Erythroblast (primary cell): ENCODE measurements around the gene CHRM2.

Experiments used
- DNase-seq, 2 experiments: peaks; one replicate each; lab custom pipeline; 2025; lab: John Stamatoyannopoulos, UW
- GATA1 ChIP-seq: IDR thresholded peaks from 2 replicates; pipeline ENCODE4 v1.6.1; 2011; ENCODE audit warnings: low read depth, mild to moderate bottlenecking, control low read depth, low read length, moderate library complexity
- POLR2A ChIP-seq: IDR thresholded peaks from 2 replicates; pipeline ENCODE4 v1.6.1; 2011; ENCODE audit warnings: mild to moderate bottlenecking, low read length

The CHRM2 gene

DNA sequence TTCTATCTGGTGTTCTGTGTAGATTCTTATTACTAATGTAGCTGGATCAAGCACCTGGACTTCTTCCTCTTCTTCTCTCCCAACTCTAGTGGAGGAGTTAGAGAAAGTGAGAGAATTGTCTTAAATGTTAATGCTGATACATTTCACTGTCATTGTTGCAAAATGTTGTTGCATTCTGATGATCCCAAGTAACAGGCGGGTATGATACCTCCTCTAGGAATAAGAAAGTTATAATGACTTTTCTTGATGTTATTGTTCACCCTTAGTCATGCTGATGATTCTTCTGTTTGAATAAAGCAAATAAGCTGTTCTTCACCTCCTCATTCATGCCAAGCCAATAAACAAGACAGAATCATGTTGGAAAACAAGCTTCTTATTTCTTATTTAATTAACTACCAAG lies 9.1 kb downstream of the CHRM2 start:
- no peak for DNase-seq

DNA sequence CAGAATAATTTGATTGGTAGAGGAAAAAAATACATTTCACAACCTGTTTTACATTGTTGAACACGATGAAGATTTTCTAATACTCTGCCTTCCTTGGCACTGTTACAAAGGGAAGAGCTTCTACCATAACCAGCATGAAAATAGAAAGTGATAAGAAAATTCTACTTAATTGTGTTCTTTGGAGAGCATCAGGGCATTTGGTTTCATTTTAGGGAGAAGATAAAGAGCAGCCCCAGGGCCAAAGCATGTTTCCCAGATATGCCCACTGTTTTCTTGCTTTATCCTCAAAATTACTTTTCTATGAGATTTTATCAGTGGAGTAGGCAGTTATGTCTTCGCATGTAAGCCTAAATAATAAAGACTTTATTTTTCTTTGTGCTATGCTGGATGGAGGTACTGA lies 9.5 kb downstream of the CHRM2 start:
- no peak for DNase-seq
- TF ChIP-seq POLR2A = no peak
- no peak for TF ChIP-seq GATA1

More for the DNA sequence above, 9.1 kb downstream of the CHRM2 start:
- TF ChIP-seq GATA1 = no peak
- TF ChIP-seq POLR2A = no peak

DNA sequence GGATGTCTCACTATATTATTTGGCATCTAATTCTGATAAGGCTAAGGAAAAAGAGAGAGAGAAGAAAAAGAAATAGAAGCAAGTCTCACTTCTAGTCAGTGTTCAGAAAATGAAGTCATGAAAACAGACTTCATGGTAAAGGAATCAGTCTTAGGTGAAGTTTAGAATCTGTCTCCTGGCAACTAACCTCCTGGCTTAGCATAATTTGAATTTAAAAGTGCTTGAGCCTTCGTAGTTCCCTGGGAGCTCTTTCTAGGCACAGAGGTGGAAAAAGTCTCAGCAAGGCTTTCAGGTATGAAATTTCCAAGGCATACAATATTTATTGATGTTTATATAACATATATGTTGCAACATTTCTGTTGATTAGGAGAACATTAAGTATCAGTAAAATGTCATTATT lies 10.4 kb downstream of the CHRM2 start:
- DNase-seq = no peak
- no peak for TF ChIP-seq POLR2A

DNA sequence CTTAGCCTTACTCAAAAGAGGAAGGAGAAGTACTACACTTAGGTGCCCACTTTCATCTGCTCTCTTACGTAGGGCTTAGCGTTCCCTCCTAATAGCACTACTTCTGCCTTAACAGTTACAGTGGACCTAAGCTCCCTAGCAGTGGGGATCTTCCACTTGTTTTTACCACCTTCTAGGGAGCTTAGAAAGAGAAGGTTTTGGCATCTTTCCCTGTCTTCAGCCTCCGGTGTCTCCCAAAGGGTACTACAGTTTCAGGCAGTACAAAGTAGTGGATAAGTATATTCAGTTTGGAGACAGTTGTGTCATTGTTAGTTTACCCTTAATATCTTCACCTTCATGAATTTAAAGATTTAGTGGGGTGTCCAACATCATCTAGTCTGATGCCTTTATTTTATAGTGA lies 14.6 kb downstream of the CHRM2 start:
- no peak for TF ChIP-seq GATA1
- TF ChIP-seq POLR2A = no peak
- DNase-seq = no peak

DNA sequence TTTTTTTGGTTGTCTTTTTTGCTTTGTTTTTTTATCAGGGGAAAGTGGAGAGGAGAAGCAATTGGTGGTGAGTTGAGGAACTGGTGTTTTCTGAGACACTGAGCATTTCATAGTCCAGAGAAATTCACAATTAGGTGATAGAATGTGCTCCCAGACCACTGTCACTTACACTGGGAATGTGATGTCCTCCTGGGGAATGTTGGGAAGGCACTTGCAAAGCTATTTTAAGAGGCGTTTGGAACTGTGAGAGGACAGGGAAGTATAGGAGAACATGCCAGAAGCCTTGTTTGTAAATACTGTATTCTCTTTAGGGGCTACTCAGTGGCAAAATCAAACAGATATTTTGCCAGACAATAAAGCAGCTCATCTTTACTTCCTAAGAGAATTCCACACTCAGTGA lies 16.0 kb downstream of the CHRM2 start:
- TF ChIP-seq GATA1 = no peak
- no peak for TF ChIP-seq POLR2A
- DNase-seq = no peak

DNA sequence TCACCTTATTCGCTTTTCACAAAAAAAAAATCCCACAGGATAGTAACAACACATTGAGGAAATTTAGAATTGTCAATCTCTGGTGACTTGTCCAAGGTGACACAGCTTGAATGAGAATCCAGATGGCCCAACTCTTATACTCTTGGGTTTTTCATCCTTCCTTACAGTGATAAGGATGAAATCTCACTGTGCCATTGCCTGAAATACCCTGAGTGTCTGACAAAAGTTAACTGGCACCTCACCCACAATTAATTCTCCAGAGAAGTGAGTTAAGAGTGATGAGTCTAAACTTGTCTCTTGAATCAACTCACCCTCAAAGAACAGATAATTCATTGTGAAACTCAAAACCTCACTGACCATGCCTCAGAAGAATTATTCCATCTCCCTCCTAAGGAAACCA lies 18.9 kb downstream of the CHRM2 start:
- DNase-seq = no peak
- TF ChIP-seq POLR2A (no peak), GATA1 (no peak)

DNA sequence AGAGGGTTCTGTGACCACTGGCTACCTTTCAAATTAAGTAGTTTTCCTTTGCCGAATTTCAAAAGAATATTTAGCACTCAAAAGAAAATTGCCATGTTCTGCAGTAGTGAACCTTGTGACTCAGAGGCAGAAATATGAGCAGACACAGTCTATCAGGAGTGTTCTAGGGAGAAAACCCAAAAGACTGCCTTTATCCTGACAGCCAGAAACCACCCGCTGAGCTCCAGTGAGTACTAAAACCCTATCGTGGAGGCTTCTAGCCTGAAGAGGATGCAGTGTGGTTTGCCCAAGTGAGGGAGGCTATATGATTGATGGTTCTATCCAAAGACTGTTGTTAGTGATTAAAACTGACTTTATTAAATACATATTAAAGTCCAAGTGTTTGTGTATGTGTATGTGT lies 21.9 kb downstream of the CHRM2 start:
- TF ChIP-seq GATA1 (no peak), POLR2A (no peak)
- no peak for DNase-seq

DNA sequence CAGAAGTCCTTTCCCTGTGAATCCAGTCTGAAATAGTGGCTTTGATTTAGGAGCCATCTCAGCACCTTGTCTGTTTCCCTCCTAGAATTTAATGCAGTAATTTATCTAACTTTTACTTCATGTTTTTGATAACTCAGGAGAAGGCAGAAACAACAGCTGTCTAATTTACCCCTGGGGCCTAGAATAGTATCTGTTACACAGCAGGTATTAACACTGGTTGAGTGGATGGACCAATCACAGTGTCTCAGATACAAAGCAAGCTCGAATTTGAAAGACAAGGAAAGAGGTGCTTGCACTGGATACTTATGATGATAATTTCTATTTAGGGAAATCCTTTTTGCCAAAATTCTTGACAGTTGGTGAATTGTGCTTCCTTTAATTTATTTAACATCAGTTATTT lies 23.4 kb downstream of the CHRM2 start:
- TF ChIP-seq POLR2A (no peak), GATA1 (no peak)
- DNase-seq = no peak

DNA sequence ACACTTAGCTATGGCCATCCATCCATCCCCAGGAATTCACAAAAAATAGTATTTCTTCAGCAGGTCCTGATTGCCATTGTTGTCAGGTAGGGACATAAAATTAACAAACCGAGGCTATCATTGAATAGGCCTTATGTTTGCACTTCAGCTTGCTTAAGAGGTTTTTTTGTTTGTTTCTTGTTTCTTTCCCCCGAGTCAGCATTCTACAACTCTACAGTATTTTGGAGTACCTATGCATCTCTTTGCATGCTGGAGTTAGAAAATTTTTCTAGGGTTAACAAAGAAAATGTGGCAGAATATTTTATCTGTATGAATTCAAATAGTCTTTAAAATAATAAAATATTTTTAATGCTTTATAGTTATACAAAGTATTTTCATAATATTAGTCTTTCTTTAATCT lies 26.3 kb downstream of the CHRM2 start:
- no peak for TF ChIP-seq POLR2A
- TF ChIP-seq GATA1 = no peak
- DNase-seq = no peak

DNA sequence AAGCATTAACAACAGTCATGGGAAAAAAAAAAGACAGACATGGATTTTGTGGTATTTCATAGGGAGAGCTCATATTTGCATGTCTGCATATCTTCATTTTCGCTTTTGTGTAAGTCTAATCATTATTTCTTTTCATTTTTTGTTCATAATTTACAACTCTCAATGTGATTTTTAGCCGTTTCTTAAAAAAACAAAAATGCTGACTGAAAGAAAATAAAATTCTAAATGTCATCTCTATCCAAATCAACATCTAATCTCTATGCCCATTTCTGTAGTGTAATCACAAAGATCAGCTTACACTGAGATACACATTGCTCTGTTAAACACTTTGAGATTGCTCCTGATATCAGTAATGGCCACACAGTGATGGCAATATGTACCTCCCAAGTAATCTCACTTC lies 29.2 kb downstream of the CHRM2 start:
- no peak for DNase-seq
- TF ChIP-seq POLR2A (no peak), GATA1 (no peak)

DNA sequence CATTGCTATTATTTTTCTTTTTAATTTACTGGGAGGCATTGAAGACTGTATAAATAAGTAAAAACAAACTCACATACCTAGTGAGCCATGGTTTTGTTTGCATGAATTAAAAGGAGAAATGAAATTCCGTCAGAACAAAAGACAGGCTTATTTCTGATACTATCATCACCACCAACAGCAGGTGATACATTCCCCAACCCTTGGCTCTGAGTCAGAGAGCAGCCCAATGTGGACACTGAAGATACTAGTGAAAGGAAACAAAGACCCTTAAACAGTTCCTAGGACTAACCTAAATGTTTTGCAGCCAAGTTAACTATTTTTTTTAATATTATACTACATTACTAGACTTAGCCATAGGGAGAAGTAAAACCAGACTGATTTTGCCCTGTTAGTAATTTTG lies 31.6 kb downstream of the CHRM2 start:
- no peak for TF ChIP-seq GATA1
- TF ChIP-seq POLR2A = no peak

DNA sequence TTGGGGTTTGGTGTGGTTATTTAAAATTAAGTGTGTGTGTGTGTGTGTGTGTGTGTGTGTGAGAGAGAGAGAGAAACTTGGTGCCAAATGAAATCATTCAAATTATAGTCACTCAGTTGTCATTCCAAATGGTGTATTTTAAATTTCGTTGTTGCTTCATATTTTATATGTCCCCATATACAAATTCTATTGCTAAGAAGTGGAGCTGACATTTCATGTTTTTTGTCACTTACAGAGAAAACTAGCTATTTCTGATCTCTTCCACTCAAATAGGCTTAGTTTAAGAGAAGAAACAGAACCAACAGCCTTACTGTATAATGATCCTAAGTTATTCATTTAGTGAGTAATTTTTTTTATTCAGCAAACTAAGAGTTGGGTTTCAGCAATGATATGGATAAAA lies 42.3 kb downstream of the CHRM2 start:
- DNase-seq = no peak
- TF ChIP-seq POLR2A = no peak
- TF ChIP-seq GATA1 = no peak

More for the DNA sequence above, 31.6 kb downstream of the CHRM2 start:
- DNase-seq = no peak

DNA sequence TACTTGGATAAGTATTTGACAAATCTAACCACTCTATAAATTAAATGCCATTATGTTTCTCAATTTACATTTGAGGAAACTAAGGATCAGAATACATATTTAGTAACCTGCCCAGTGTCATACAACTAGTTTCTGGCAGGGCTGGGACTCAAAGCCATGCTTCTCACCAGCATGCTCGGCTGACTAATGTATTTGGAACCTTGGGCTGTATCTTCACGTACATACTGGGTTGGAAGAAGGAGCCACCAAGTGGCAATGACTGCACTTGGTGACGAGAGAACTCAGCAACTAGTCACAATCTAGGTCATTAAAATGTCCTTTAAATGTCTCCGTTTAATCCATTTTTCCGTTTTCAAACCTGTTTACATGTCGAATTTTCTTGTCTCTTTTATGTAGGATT lies 42.9 kb downstream of the CHRM2 start:
- DNase-seq = no peak
- no peak for TF ChIP-seq GATA1
- TF ChIP-seq POLR2A = no peak

DNA sequence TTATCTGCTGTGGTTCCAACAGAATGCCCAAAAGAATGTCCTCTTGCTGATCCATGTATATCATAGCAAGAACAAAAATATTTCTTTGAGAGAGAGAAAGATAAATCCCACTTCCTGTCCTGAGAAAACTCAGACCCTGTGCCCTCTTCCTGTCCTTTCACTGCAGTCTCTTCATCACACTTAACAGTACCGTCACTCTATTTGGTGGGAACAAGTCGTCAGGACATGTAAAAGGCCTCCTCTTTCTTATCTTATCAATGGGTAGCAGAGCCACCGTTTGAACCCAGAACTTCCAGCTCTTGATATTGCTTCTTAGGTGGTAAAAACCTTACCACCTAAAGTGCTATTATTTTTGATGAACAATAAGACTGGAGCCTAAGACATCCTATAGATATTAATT lies 43.9 kb downstream of the CHRM2 start:
- TF ChIP-seq POLR2A (no peak), GATA1 (no peak)
- peak in 1 of 2 experiments; percentile 1 for DNase-seq

DNA sequence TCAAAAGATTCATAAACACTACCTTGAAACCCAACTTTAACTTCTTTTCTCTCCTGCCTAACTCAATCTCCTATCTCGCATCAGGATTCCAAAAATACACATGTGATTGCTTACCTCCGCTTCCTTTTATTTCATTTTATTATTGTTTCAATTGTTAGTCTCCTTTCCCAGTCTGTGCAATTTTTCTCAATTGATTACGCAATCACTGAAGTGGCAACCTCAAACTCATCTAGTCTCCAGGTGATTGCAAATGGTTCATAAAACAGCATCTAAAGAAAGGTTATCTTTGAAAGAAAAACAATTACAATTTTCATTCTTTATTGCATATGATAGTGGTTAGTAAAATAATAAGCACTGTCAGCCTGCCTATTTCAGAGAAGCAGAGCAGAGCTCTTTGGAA lies 45.6 kb downstream of the CHRM2 start:
- TF ChIP-seq POLR2A = no peak
- TF ChIP-seq GATA1 = no peak
- DNase-seq = no peak

DNA sequence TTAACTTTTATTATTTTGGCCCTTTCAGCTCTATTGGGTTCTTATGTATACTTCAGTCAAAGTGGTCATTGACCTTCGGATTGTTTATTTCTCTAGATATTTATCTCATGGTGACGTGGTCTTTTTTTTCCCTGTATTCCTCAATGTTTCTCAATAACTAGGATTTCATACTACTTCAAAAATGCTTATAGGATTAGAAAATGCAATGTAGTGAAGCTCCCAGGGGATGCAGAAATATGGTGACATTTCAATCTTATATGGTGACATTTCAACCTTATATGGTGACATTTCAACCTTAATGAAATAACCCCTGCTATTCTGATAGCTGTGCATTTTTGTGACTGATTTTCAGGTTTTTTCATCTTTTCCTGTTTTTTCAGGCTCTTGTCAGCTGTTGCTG lies 51.4 kb downstream of the CHRM2 start:
- DNase-seq = no peak
- TF ChIP-seq GATA1 (no peak), POLR2A (no peak)

DNA sequence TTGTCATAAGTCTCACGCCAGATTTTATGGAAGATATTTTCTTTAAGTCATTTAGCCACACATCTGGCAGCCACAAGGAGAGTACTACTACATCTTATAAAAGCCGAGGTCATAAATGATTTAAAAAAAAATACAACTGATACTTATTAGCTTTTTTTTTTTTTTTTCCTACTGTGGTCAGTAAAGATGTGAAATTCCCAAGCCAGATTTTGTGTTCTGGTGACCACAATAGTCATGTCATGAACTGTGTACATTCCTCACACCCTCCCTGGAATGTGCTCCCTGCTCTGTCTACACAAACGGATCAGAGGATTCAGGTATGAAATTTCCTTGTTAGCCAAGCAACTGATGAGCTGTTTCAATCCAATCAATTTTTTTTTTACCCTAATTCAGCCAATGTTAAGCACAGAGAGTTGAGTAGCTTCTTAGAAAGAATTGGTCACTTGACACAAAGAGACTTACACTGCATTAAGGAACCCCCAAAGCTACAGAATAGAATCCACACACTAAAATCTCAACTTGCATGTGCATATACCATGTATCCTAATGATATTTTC lies 54.7 kb downstream of the CHRM2 start:
- no peak for DNase-seq
- no peak for TF ChIP-seq GATA1
- no peak for TF ChIP-seq POLR2A

DNA sequence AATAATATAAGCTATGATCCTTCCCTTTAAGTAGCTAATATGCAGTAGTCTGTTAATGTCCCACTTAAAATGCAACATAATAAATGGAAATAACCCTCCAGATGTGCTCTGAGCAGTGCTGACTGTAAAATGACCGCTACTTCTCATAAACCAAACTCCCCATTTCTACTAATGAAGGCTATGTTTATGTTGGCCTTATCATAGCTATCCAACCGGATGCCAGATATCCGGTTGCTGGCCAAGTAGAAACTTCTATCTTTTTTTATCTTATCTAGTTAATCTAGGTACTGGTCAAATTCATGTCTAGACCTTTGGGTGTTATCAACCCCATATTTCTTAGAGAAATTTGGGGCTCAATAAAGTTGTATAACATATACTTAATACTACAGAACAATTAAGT lies 56.6 kb downstream of the CHRM2 start:
- no peak for DNase-seq
- TF ChIP-seq POLR2A = no peak
- TF ChIP-seq GATA1 = no peak
